ENCODE data around the gene MAD1L1.

The MAD1L1 gene

GRCh38 chr7:1769286-1770200 is 463.2 kb downstream of the MAD1L1 start:
- no peak for DNase-seq (ENCODE audit: low read depth in 3 of 3, low spot score in 1 of 3)

GRCh38 chr7:1768832-1769231 is 463.9 kb downstream of the MAD1L1 start:
- DNase-seq (ENCODE audit: low read depth in 3 of 3, low spot score in 1 of 3), result no peak

- DNase-seq (ENCODE audit: low read depth in 3 of 3, low spot score in 1 of 3), result no peak
Measured at GRCh38 chr7:1767524-1767923, 465.2 kb downstream of the MAD1L1 start.

Data from stimulated activated CD4-positive, alpha-beta T cell treated with anti-CD3 and anti-CD28 coated beads, TNF-alpha, amount 100 ng/mL, for 1 hour (primary cell).